Umbilical cord (tissue), 2 donors: ENCODE results near the gene SERTAD2. TPM values are rescaled to one million over a fixed set of nuclear protein-coding genes. Genes with fewer than 3 reads are reported as not detected.

Experiments
- DNase-seq: peaks from one replicate; pipeline ENCODE4 v3.0.0-alpha.2; 2015; ENCODE audit warnings: low spot score
- total RNA-seq: library from RNA; depleted of rRNA; stranded (reverse); fragments of >200 nt; gene quantifications from one replicate; pipeline ENCODE4 v1.2.3, GENCODE V29; 2014; ENCODE audit warnings: low replicate concordance; ENCODE audit not compliant: insufficient read depth

Gene SERTAD2
- total RNA-seq, result 6.3 TPM

DNA sequence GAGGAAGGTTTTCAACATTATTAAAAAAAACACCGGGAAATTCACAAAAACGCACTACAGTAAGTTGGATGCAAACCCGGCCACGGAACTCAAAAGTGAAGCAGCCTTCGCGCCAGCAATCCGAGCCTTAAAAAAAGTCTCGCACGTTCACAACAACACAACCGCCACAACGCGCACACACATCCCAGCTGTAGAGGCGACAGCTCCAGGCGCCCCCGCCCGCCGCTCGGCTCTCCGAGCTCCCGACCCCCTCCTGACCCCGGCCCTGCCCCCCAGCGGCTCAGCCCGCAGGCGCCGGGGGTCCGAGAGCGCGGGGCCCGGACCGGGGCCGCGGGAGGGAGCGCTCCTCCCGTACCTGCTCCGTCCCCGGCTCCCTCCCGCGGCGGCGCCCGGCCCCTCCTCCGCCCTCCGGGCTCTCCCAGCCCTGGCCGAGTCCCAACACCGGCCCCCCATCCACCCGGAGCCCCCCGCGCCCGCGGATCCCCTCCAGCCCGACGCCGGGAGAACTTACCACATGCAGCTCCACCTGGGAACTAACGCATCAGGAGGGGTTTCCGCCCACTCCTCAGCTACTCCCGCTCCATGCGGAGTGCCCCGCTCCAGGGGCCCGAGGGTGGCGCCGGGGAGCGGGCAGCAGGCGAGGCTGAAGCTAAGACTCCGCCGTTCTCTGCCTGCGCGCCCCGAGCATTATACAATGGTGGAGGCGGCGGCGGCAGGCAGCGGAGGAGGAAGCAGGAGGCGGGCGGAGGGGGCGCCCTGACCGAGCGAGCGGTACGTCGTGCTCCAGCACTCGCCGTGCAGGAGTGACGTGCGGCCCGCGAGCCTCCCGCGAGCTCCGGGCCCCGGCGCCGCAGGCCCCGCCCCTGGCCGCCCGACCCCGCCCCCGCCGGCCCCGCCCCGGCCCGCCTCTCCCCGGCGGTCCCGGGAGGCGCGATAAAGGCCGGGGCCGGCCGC is at the start of gene SERTAD2:
SERTAD2 (minus strand) TSS at position 805 of the 954 bp plus-strand sequence. CDS start 17,042 bp downstream, outside the sequence.
- peak; percentile 88 for DNase-seq

- no peak for DNase-seq
These were observed 46.6 kb upstream of the SERTAD2 start for GRCh38 chr2:64700133-64700809.

DNA sequence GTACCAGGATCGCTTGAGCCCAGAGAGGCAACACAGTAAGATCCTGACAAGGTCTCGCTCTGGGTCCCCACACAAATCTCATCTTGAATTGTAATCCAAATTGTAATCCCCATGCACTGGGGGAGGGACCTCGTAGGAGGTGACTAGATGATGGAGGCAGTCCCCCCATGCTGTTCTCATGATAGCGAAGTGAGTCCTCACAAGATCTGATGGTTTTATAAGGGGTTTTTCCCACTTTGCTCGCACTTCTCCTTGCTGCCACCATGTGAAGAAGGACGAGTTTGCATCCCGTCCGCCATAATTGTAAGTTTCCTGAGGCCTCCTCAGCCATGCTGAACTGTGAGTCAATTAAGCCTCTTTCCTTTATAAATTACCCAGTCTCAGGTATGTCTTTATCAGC is 46.0 kb upstream of the SERTAD2 start:
- no peak for DNase-seq

GRCh38 chr2:64698668-64699444 is 45.1 kb upstream of the SERTAD2 start:
- peak; percentile 18 for DNase-seq

GRCh38 chr2:64698177-64698643 is 44.5 kb upstream of the SERTAD2 start:
- no peak for DNase-seq

DNA sequence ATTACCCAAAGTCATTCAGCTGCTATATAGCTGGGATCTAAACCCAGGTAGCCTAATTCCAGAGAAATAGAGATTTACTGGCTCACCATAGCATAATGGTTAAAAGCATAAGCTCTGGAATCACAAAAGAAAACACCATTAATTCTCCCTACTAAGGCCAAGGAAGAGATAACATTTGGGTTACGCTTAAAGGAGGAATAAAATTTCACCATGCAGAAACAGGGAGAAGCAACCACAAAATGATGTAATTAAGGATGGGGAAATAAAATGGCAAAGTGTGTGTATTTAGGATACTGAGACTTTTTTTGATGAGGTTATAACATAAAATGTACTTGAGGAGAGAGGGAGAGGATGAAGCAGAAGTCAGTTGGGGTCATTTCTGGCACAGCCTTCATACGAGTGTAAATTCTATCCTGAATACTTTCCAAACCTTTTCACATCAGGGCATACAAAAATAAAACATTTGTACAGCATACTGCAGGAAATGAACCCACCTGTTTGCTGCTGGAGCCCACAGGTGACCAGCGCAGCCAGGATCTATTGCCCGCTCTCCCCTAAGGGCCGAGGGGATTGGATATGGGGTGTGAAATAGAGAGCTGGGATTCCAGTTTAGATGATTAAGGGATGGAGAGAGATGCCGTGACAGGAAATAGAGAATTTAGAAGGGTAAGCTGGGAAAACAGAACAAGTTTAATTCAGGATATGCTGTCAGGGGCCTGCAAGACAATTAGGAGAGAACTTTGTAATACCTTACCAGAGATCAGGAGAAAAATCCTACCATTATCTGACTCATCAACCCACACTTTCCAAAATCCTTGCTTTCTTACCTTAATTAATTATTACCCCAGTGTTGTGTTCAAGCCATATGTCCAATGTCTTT is 43.8 kb upstream of the SERTAD2 start:
- no peak for DNase-seq

DNA sequence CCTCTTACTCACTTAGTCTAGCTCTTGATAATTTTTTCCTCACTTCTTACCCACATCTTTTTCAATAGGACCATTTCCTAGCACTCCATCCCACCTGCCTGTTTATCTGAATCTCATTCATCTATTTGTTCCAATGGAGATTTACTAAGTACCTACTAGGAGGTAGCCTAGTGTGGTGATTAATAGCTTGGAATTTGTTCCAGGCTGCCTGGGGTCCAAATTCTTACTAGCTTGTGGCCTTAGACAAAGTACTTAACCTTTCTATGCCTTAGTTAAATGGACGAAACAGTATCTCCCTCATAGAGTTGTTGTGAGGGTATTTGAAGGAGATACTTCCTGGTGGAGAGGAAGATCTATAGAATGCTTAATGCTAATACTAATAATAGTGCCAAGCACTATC is 42.9 kb upstream of the SERTAD2 start:
- no peak for DNase-seq

DNA sequence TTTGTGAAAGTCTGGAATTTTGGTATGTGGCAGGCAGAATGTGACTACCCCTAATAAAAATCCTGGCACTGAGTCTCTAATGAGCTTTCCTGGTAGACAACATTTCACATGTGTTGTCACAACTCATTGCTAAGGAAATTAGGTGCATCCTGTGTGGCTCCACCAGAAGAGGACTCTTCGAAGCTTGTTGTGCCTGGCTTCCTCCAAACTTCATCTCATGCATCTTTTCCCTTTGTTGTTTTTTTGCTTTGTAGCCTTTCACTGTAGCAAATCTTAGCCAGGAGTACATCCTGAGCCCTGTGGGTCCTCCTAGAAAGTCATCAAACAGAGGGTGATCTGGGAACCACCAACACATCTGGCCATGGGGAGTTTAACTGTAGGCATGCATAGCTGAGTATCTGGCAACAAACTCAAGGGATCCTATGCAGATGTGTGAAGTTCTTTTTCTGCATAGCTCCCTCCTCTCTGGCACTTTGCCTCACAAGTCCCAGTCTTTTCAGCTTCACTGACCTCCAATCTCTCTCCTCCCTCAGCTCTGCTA is 42.1 kb upstream of the SERTAD2 start:
- DNase-seq, result no peak

- DNase-seq, result no peak
These were observed 38.7 kb upstream of the SERTAD2 start for GRCh38 chr2:64692401-64692800.

DNA sequence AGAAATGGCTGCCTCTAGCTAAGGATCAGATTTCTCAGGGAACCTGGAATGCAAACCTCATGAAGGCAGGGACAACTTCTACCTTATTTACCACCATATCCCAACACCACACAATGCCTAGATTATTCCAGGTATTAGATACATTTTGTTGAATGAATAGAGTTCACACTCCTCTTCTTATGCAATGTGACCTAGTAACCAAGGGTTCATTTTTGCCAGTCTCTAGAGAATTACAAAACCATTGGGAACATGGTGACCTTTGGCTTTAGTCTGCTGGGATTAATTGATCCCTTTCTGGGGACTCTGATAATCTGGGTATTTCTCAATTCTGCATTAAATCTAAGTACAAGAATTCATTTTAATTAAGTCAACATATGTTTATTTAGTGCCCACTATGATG is 35.2 kb upstream of the SERTAD2 start:
- DNase-seq, result no peak

GRCh38 chr2:64686283-64686956 is 32.7 kb upstream of the SERTAD2 start:
- no peak for DNase-seq

GRCh38 chr2:64685430-64685829 is 31.7 kb upstream of the SERTAD2 start:
- no peak for DNase-seq

DNA sequence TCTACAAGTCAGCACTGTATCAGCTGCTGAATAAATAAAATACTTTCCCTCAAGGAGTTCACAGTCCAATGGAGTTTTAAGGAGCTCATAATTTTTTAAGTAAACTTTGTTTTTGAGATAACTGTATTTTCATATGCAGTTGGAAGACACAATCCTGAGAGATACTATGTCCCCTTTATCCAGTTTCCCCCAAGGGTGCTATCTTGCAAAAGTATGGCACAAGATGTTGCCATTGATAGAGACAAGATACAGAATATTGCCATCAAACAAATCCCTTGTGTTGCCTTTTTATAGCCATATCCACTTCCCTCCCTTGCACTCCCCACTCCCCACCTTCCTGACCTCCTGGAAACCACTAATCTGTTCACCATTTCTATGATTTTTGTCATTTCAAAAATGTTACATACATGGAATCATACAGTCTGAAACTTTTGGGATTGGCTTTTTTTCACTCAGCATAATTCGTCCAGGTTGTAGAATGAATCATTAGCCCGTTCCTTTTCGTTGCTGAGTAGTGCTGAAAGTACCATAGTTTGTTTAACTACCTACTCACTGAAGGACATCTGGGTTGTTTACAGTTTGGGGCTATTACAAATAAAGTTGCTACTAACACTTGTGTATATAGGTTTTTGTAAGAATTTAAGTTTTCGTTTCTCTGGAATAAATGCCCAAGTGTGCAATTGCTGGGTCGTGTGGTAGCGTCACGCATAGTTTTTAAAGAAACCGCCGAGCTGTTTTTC is 30.2 kb upstream of the SERTAD2 start:
- no peak for DNase-seq

DNA sequence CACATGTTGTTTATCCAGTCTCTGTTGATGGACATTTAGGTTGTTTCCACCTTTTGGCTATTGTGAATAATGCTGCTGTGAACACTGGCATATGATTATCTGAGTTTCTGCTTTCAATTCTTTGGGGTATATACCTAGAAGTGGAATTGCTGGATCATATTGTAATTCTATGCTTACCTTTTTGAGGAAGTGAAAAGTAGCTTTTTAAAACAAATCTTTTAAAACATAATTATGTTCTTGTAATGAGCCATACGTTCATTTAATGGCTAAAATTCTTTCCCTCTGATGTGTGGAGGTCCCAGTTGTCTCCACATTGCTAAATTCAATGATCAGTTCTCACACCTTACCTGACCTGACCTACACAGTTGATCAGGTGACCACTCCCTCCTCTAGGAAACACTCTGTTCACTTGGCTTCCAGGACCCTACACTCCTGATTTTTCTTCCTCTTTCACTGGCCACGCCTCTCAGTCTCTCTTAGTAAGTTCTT is 27.8 kb upstream of the SERTAD2 start:
- DNase-seq, result no peak

GRCh38 chr2:64679673-64680425 is 26.1 kb upstream of the SERTAD2 start:
- no peak for DNase-seq

DNA sequence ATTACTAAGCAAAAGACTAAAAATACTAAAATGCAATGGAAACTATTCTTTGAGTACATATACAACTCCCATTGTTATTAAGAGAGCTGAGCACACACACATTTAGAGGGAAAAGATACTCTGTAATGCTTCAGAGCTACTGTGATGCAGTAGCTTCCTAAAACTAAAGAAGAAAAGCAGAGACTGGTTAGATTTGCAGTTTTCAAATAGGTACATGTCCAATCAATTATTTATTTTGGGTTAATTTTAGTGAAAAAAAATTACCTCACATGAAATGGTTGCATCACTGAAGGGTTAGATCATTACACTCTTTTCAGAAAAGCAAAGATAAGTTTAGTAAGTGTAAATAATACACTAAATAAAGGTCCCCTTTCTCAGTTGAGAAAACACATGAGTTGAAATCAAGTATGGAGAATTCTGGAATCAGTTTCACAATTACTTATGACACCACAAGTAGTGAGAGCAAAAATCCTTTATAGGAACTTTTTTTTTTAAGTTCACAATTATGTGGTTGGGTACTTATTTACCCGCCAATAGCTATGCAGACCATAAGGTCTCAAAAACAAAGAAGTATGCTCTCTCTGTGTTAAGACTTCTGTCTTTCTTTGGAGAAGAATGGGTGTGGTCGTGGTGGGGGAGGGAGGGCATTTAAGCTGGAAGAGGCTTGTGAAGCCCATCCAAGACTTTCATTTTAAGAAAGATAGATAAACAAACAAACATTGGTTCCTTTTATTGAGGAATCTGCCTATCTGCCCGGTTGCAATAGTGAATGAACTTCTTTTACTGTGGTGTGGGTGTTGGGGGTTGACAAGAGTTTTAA is 25.3 kb upstream of the SERTAD2 start:
- DNase-seq, result no peak

- DNase-seq, result no peak
These were observed 23.8 kb upstream of the SERTAD2 start for GRCh38 chr2:64677530-64677929.
